Natural killer cell (primary cell): Measurements from ENCODE around the gene NRP1. TPM values are rescaled to one million over a fixed set of nuclear protein-coding genes. Genes with fewer than 3 reads are reported as not detected.

Experiments
- ATAC-seq, 3 donors: fragments of 150-1000 bp in 2 of 3; fragments of 200-7000 bp in 1 of 3; cut with Tn5 transposase; 1 replicate in 1 of 3; 2 replicates in 2 of 3; pipeline ENCODE4 v1.10.0; 2021; ENCODE audit warnings: mild to moderate bottlenecking in 2 of 3, moderate library complexity in 2 of 3
- DNase-seq, 2 donors: peaks; one replicate each; pipeline versions ENCODE4 v3.0.0 to v3.0.0-alpha.2; 2013 to 2021; ENCODE audit warnings: mixed read lengths in 1 of 2
- H3K27ac ChIP-seq: one replicate; pipeline ENCODE4 v1.5.1; 2013; ENCODE audit warnings: mild to moderate bottlenecking, low read length
- H3K27me3 ChIP-seq: one replicate; pipeline ENCODE4 v1.6.1; 2013; ENCODE audit warnings: low read length; ENCODE audit not compliant: control insufficient read depth, insufficient read depth
- H3K36me3 ChIP-seq: one replicate; pipeline ENCODE4 v1.6.1; 2013; ENCODE audit warnings: low read length; ENCODE audit not compliant: control insufficient read depth, insufficient read depth
- H3K4me1 ChIP-seq: one replicate; pipeline ENCODE4 v1.6.1; 2013; ENCODE audit warnings: low read length; ENCODE audit not compliant: control insufficient read depth, insufficient read depth
- H3K4me3 ChIP-seq: one replicate; pipeline ENCODE4 v1.5.1; 2013; ENCODE audit warnings: low read length
- H3K9me3 ChIP-seq: one replicate; pipeline ENCODE4 v1.6.1; 2013; ENCODE audit warnings: low read length; ENCODE audit not compliant: control insufficient read depth, insufficient read depth
- H3K27ac Mint-ChIP-seq, 2 donors: one replicate each; pipeline ENCODE4 v1.8.0; 2022; ENCODE audit warnings: mild to moderate bottlenecking in 2 of 2, mixed read lengths in 2 of 2, moderate library complexity in 1 of 2
- H3K27me3 Mint-ChIP-seq, 2 donors: one replicate each; pipeline ENCODE4 v1.8.0; 2022; ENCODE audit warnings: low read depth in 2 of 2, mixed read lengths in 2 of 2
- H3K36me3 Mint-ChIP-seq: one replicate; pipeline ENCODE4 v1.8.0; 2022; ENCODE audit warnings: mixed read lengths
- H3K4me1 Mint-ChIP-seq, 2 donors: one replicate each; pipeline ENCODE4 v1.8.0; 2022; ENCODE audit warnings: mixed read lengths in 2 of 2
- H3K4me3 Mint-ChIP-seq: one replicate; pipeline ENCODE4 v1.8.0; 2022; ENCODE audit warnings: mild to moderate bottlenecking, moderate library complexity, mixed read lengths
- H3K9me3 Mint-ChIP-seq, 2 donors: one replicate each; pipeline ENCODE4 v1.8.0; 2022; ENCODE audit warnings: mixed read lengths in 2 of 2
- CTCF ChIP-seq: fragments of 200-600 bp; IDR thresholded peaks from one replicate; pipeline ENCODE4 v1.8.0; 2022; ENCODE audit warnings: antibody characterized with exemption
- WGBS: methylation state at CpG from one replicate; pipeline ENCODE4 v1.1.7; 2013; ENCODE audit warnings: missing lambda C conversion rate; ENCODE audit not compliant: insufficient coverage; 5-methylcytosine and 5-hydroxymethylcytosine counted together
- intact Hi-C: fragments of 100-400 bp; cut with micrococcal nuclease; formaldehyde crosslinking; loops from one replicate; pipeline ENCODE4 v1.14.2; 2022
- total RNA-seq, 4 donors: library from RNA; stranded (reverse); fragments of 120-200 nt in 1 of 4; gene quantifications; one replicate each; pipeline versions ENCODE4 v1.2.3 to v1.2.4, GENCODE V29; 2013 to 2022

NRP1 gene
- total RNA-seq, 3 donors from 2014 or later (not counting 1 experiment from before 2014, with no cell fraction given) = 0.16 to 1.5 TPM; not detected in 1

- Mint-ChIP-seq H3K4me1 (peaks cover 45 to 49% of the 10 kb centered on the region in 2 donors), H3K27me3 (no peaks in the 10 kb centered on the region), H3K36me3 (no peaks in the 10 kb centered on the region), H3K4me3 (no peak overlapping the region), H3K27ac (peak overlapping the region; percentile 45 to 67), H3K9me3 (no peaks in the 10 kb centered on the region)
- DNase-seq (peak in 1 of 2 donors; percentile 84), ATAC-seq (peak; percentile 52 to 74 (median 74))
- TF ChIP-seq CTCF = no peak
- 62% methylated on average over 11 of the region's 11 CpGs for WGBS
- Histone ChIP-seq H3K9me3 (no peaks in the 10 kb centered on the region), H3K27me3 (no peaks in the 10 kb centered on the region), H3K4me3 (no peak overlapping the region), H3K36me3 (no peaks in the 10 kb centered on the region), H3K4me1 (peaks cover 45% of the 10 kb centered on the region), H3K27ac (peak overlapping the region; percentile 39)
- intact Hi-C loops = loop anchor here (10.0 kb wide), 2 partner anchors 189 to 689 kb away; partner anchors contain the start of gene CCDC7
These were observed 200.3 kb downstream of the NRP1 start for GRCh38 chr10:33134011-33134751.

DNA sequence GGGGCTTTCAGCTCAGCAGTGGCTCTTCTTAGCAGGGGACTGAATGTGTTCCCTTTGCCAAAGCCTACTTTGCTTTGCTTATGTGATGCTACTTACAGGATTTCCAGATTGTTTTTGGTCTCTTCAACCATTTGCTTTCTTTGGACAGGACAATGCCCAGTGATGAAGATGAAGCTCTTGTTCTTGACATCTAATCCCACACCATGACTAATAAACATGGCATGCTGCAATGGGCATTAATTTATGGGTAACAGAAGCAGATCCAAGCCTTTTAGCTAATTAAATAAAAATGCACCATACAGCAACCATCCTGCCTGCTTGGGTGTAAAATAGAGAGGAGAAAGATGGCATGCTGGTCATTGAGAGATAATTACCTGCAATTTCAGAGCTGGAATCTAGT is 200.9 kb downstream of the NRP1 start:
- ATAC-seq (no peak), DNase-seq (no peak)
- no peaks in the 10 kb centered on the region for H3K9me3 Mint-ChIP-seq
- peak overlapping the region in 1 of 2 donors; percentile 45 for H3K27ac Mint-ChIP-seq
- no peaks in the 10 kb centered on the region for H3K27me3 Mint-ChIP-seq
- no peak for TF ChIP-seq CTCF
- Histone ChIP-seq H3K36me3 (no peaks in the 10 kb centered on the region), H3K9me3 (no peaks in the 10 kb centered on the region), H3K4me3 (no peak overlapping the region), H3K27me3 (no peaks in the 10 kb centered on the region), H3K27ac (no peak overlapping the region), H3K4me1 (peaks cover 45% of the 10 kb centered on the region)
- H3K4me3 Mint-ChIP-seq = no peak overlapping the region
- H3K4me1 Mint-ChIP-seq = peaks cover 48 to 52% of the 10 kb centered on the region in 2 donors
- intact Hi-C loops = loop anchor here (10.0 kb wide), 2 partner anchors 189 to 689 kb away; partner anchors contain the start of gene CCDC7
- no peaks in the 10 kb centered on the region for H3K36me3 Mint-ChIP-seq

DNA sequence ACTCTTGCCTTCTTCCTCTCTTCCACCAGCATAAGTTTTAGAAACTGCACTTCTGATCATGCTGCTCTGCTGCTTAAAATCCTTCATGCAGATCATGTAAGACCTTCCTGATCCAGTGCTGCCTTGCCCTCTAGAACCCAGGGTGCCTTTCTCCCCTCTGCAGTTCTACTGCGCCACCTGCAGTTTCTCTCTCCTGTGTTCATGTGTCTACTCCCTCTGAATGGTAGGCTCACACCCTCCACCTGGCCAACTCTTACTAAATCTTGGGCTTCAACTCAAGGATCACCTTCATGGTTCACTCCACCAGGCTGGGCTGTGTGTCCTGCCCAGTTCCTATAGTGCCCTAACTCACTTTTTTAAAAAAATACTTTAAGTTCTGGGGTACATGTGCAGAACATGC is 201.8 kb downstream of the NRP1 start:
- DNase-seq (peak in 1 of 2 donors; percentile 72), ATAC-seq (peak; percentile 19 to 77 (median 50))
- Mint-ChIP-seq H3K4me3 (no peak overlapping the region), H3K27me3 (no peaks in the 10 kb centered on the region), H3K36me3 (no peaks in the 10 kb centered on the region), H3K4me1 (peaks cover 43 to 48% of the 10 kb centered on the region in 2 donors), H3K9me3 (no peaks in the 10 kb centered on the region), H3K27ac (peak overlapping the region in 1 of 2 donors; percentile 45)
- no peaks in the 10 kb centered on the region for H3K9me3 ChIP-seq
- no peak overlapping the region for H3K4me3 ChIP-seq
- peaks cover 41% of the 10 kb centered on the region for H3K4me1 ChIP-seq
- 86% methylated on average over 1 of the region's 1 CpG for WGBS
- no peaks in the 10 kb centered on the region for H3K27me3 ChIP-seq
- no peak for TF ChIP-seq CTCF
- no peak overlapping the region for H3K27ac ChIP-seq
- intact Hi-C loops = loop anchor here (10.0 kb wide), 2 partner anchors 188 to 688 kb away; partner anchors contain the start of gene CCDC7
- H3K36me3 ChIP-seq = no peaks in the 10 kb centered on the region
